Heart left ventricle (tissue), 16 donors: ENCODE measurements around the gene SLC22A2. TPM values are rescaled to one million over a fixed set of nuclear protein-coding genes. Genes with fewer than 3 reads are reported as not detected.

Source experiments
- ATAC-seq, 4 donors: fragments of 200-7000 bp; cut with Tn5 transposase; one replicate each; pipeline ENCODE4 v1.9.1; 2020 to 2022; ENCODE audit warnings: moderate library complexity in 4 of 4, mild to moderate bottlenecking in 3 of 4, moderate number of reproducible peaks in 1 of 4
- DNase-seq, 5 donors: peaks; one replicate each; pipeline ENCODE4 v3.0.0-alpha.2; 2020
- H3K27ac ChIP-seq, 12 donors: fragments of 200-600 bp; sonication (generic) in 4 of 12; one replicate each; pipeline versions ENCODE4 v1.5.0 to v1.8.0; 2016 to 2022; ENCODE audit warnings: mild to moderate bottlenecking in 2 of 12
- H3K27me3 ChIP-seq, 9 donors: fragments of 200-600 bp; sonication (generic) in 2 of 9; one replicate each; pipeline versions ENCODE4 v1.5.1 to v1.8.0; 2016 to 2022; ENCODE audit warnings: mild to moderate bottlenecking in 3 of 9
- H3K36me3 ChIP-seq, 9 donors: fragments of 200-600 bp; sonication (generic) in 2 of 9; one replicate each; pipeline versions ENCODE4 v1.5.0 to v1.8.0; 2018 to 2022; ENCODE audit warnings: mild to moderate bottlenecking in 2 of 9
- H3K4me1 ChIP-seq, 12 donors: fragments of 200-600 bp; sonication (generic) in 4 of 12; one replicate each; pipeline versions ENCODE4 v1.5.0 to v1.8.0; 2016 to 2022; ENCODE audit warnings: mild to moderate bottlenecking in 3 of 12
- H3K4me3 ChIP-seq, 12 donors: fragments of 200-600 bp; sonication (generic) in 4 of 12; one replicate each; pipeline versions ENCODE4 v1.5.0 to v1.8.0; 2017 to 2022; ENCODE audit warnings: mild to moderate bottlenecking in 9 of 12, moderate library complexity in 4 of 12
- H3K9me3 ChIP-seq, 12 donors: fragments of 200-600 bp; sonication (generic) in 4 of 12; one replicate each; pipeline versions ENCODE4 v1.5.0 to v1.8.0; 2016 to 2022; ENCODE audit warnings: mild to moderate bottlenecking in 1 of 12
- POLR2A ChIP-seq, 2 donors: fragments of 450-650 bp; IDR thresholded peaks; one replicate each; pipeline ENCODE4 v1.6.1; 2017; ENCODE audit warnings: antibody characterized with exemption in 2 of 2, mild to moderate bottlenecking in 2 of 2, moderate library complexity in 2 of 2
- WGBS, 4 donors: extraction: QIAGEN DNeasy Blood & Tissue Kit in 2 of 4; methylation state at CpG; one replicate each; pipeline versions ENCODE4 v1.1.5 to v1.1.7; 2013 to 2018; 5-methylcytosine and 5-hydroxymethylcytosine counted together
- intact Hi-C, 10 donors: fragments of 100-400 bp; cut with DNase I; formaldehyde crosslinking; loops; one replicate each; pipeline versions ENCODE4 v1.11.1 to v1.14.2; 2022
- polyA plus RNA-seq, 2 donors: library from polyadenylated mRNA; stranded (reverse); fragments of 200-250 nt; gene quantifications; one replicate each; pipeline ENCODE4 v1.2.3, GENCODE V29; 2013
- total RNA-seq, 9 donors: library from RNA; depleted of rRNA in 2 of 9; stranded (reverse); fragments of >200 nt in 2 of 9; fragmentation: NEBNext Ultra II Directional in 3 of 9; extraction: Animal tissue kit (Norgen Biotek cat#: 25700) in 3 of 9; gene quantifications; one replicate each; pipeline versions ENCODE4 v1.1.0 to v1.2.4, GENCODE V29; 2016 to 2023
- TF ChIP-seq, protein P1 (sequence below), 12 donors: fragments of 200-600 bp; sonication (generic) in 4 of 12; IDR thresholded peaks; one replicate each; pipeline versions ENCODE4 v1.5.0 to v1.8.0; 2018 to 2022; ENCODE audit warnings: antibody characterized with exemption in 12 of 12, mild to moderate bottlenecking in 5 of 12
- donor health status: ischemic (EF 13 %, LVEDD 7.1; RV severe dilation, severe dysfunction).
- donor health status: healthy with polysubstance abuse.
- donor health status: DM: no; HTN: yes; CAD: no.
- donor health status: DM: no; HTN: no; CAD: no.
- donor health status: ischemic (EF 25% LVEDD 6.9; RV normal size, moderate dysfunction).
- donor health status: ischemic (EF 25% LVEDD 5.7; RV mildly dilated, moderate dysfunction).
- donor health status: healthy.
- donor health status: DM: yes; HTN: yes; CAD: no.
- donor health status: ischemic (EF 35%, LVEDD 5.7; RV mildly dilated, moderate dysfunction).
- donor health status: nonischemic (EF 11% LVEDD 7.7; RV severe dilation, severe dysfunction).
- donor health status: DM: yes; HTN: yes; CAD: no.
- donor health status: PGD.
- donor health status: ischemic (EF 29% LVEDD 5.4; RV normal size, mild dysfunction).
- donor health status: nonischemic (EF 23%, LVEDD 6.1; RV moderate dilation, normal function).

Gene SLC22A2
- total and polyA plus RNA-seq, 11 donors: not detected

DNA sequence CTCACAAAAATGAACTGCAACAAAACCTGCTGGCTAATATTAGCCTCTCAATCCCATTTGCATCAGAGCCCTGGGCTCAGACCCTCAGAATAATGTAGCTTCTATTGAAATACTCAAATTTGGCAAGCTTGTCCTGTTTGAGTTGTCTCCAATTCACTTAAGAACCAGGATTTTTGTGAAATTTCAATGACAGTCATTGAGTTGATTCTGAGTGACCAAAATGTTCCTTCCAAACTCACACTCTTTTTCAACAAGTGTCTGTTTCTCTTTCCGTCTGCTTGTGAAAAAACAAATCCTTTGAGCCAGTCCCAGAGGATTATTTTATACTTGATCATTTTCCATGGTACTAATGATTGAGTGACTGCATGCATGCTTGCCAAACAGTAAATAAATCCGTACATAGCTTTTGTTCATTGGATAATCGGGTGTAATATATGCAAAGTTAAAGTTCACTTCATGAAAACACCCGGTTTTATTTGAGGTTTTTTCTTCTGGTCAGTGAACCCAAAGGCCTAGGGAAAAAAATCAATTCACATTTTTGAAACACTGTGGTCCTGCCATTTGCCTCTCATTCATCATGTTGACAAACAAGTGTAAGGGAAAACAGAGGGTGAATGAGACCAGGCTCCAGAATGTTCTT, 16.4 kb upstream of the SLC22A2 start:
- no peaks in the 10 kb centered on the region for H3K36me3 ChIP-seq
- H3K4me1 ChIP-seq: no peaks in the 10 kb centered on the region
- no peaks in the 10 kb centered on the region for H3K27me3 ChIP-seq
- 76 to 82% (median 77%) methylated on average over 4 of the region's 4 CpGs for WGBS, 4 donors
- ATAC-seq (no peak), DNase-seq (no peak)
- intact Hi-C loops: no loop called here
- H3K9me3 ChIP-seq: peaks cover 0 to 5% (median 0%) of the 10 kb centered on the region in 12 donors
- no peak overlapping the region for H3K4me3 ChIP-seq
- H3K27ac ChIP-seq: no peak overlapping the region
- no peak for TF ChIP-seq POLR2A (IDR thresholded peaks at IDR 0.05)
- TF ChIP-seq, protein P1, sequence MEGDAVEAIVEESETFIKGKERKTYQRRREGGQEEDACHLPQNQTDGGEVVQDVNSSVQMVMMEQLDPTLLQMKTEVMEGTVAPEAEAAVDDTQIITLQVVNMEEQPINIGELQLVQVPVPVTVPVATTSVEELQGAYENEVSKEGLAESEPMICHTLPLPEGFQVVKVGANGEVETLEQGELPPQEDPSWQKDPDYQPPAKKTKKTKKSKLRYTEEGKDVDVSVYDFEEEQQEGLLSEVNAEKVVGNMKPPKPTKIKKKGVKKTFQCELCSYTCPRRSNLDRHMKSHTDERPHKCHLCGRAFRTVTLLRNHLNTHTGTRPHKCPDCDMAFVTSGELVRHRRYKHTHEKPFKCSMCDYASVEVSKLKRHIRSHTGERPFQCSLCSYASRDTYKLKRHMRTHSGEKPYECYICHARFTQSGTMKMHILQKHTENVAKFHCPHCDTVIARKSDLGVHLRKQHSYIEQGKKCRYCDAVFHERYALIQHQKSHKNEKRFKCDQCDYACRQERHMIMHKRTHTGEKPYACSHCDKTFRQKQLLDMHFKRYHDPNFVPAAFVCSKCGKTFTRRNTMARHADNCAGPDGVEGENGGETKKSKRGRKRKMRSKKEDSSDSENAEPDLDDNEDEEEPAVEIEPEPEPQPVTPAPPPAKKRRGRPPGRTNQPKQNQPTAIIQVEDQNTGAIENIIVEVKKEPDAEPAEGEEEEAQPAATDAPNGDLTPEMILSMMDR (IDR thresholded peaks at IDR 0.05): no peak

DNA sequence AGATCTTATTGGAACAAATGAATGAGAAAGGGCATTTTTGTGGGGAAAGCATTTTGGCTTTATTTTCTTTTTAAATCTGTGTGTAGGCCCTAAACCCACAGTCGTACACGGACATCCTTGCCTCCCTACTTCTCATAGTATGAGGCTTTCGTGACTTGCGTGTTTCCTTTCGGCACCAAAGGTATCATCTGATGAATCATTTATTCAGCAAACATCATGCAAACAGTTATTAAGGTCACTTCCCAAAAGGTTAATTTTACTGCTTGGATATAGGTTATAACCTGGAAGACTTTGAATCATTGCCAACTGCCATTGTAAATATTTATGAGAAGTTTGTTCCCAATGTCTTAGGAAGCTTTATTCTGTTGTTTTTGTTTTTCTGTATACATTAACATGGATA, 15.1 kb upstream of the SLC22A2 start:
- TF ChIP-seq, protein P1 (IDR thresholded peaks at IDR 0.05): no peak
- no peak for TF ChIP-seq POLR2A (IDR thresholded peaks at IDR 0.05)
- Histone ChIP-seq H3K4me1 (no peaks in the 10 kb centered on the region), H3K27me3 (no peaks in the 10 kb centered on the region), H3K27ac (no peak overlapping the region), H3K4me3 (no peak overlapping the region), H3K36me3 (no peaks in the 10 kb centered on the region), H3K9me3 (no peaks in the 10 kb centered on the region)
- ATAC-seq (no peak), DNase-seq (no peak)
- intact Hi-C loops: no loop called here
- 70 to 96% (median 83%) methylated on average over 5 of the region's 5 CpGs for WGBS, 4 donors

- Histone ChIP-seq H3K9me3 (no peaks in the 10 kb centered on the region), H3K4me1 (no peaks in the 10 kb centered on the region), H3K27me3 (no peaks in the 10 kb centered on the region), H3K36me3 (no peaks in the 10 kb centered on the region), H3K27ac (no peak overlapping the region), H3K4me3 (no peak overlapping the region)
- no peak for TF ChIP-seq POLR2A (IDR thresholded peaks at IDR 0.05)
- TF ChIP-seq, protein P1 (IDR thresholded peaks at IDR 0.05): no peak
- no peak for DNase-seq
- intact Hi-C loops: no loop called here
- no peak for ATAC-seq
Measured at GRCh38 chr6:160273196-160273595, 14.6 kb upstream of the SLC22A2 start.

DNA sequence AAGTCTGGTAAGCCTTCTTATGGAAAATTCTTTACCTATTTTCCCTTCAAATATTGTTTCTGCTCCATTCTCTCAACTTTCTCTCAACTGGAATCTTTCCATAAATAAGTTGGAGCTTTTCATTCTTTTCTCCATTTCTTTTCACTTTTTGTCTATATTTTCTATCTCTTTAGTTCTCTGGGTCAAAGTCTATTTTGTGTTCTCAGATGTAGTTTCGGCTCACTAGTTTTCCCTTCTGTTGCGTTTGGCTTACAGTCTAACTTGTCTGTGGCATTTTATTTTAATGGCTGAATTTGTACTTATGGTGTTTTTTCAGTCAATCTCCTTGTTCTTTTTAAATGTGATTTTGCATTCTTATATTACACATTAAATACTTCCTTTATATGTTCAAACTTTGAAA, 14.1 kb upstream of the SLC22A2 start:
- 90 to 98% (median 94%) methylated on average over 2 of the region's 2 CpGs for WGBS, 4 donors
- Histone ChIP-seq H3K4me1 (no peaks in the 10 kb centered on the region), H3K27me3 (no peaks in the 10 kb centered on the region), H3K27ac (no peak overlapping the region), H3K36me3 (no peaks in the 10 kb centered on the region), H3K4me3 (no peak overlapping the region), H3K9me3 (no peaks in the 10 kb centered on the region)
- DNase-seq: no peak
- TF ChIP-seq, protein P1 (IDR thresholded peaks at IDR 0.05): no peak
- TF ChIP-seq POLR2A (IDR thresholded peaks at IDR 0.05): no peak
- intact Hi-C loops: no loop called here
- ATAC-seq: no peak
